Psoas muscle (tissue), 8 donors: Measurements from ENCODE around the gene ARHGEF12. TPM values are rescaled to one million over a fixed set of nuclear protein-coding genes. Genes with fewer than 3 reads are reported as not detected.

ENCODE experiments used
- ATAC-seq, 4 donors: fragments of 200-7000 bp; cut with Tn5 transposase; one replicate each; pipeline ENCODE4 v1.9.1; 2020; ENCODE audit warnings: moderate library complexity in 3 of 4, mild to moderate bottlenecking in 2 of 4
- DNase-seq, 2 donors: peaks; one replicate each; pipeline ENCODE4 v3.0.0-alpha.2; 2020
- H3K27ac ChIP-seq: fragments of 200-600 bp; one replicate; pipeline ENCODE4 v1.8.0; 2022
- H3K27me3 ChIP-seq, 3 donors: fragments of 200-600 bp in 1 of 3; one replicate each; pipeline versions ENCODE4 v1.6.1 to v1.8.0; 2013 to 2022; ENCODE audit warnings: low read length in 2 of 3, mild to moderate bottlenecking in 2 of 3, moderate library complexity in 1 of 3; ENCODE audit not compliant: insufficient read depth in 3 of 3
- H3K36me3 ChIP-seq, 2 donors: fragments of 200-600 bp in 1 of 2; one replicate each; pipeline versions ENCODE4 v1.6.1 to v1.8.0; 2013 to 2022; ENCODE audit warnings: low read depth in 1 of 2, mild to moderate bottlenecking in 1 of 2, moderate library complexity in 1 of 2; ENCODE audit not compliant: insufficient read depth in 1 of 2
- H3K4me1 ChIP-seq: fragments of 200-600 bp; one replicate; pipeline ENCODE4 v1.8.0; 2022
- H3K4me3 ChIP-seq: fragments of 200-600 bp; one replicate; pipeline ENCODE4 v1.8.0; 2022; ENCODE audit warnings: mild to moderate bottlenecking
- H3K9me3 ChIP-seq: fragments of 200-600 bp; one replicate; pipeline ENCODE4 v1.8.0; 2022
- CTCF ChIP-seq: fragments of 200-600 bp; IDR thresholded peaks from one replicate; pipeline ENCODE4 v1.8.0; 2022; ENCODE audit warnings: antibody characterized with exemption
- WGBS, 3 donors: extraction: QIAGEN DNeasy Blood & Tissue Kit; methylation state at CpG; one replicate each; pipeline versions ENCODE4 v1.1.6 to v1.1.7; 2013; 5-methylcytosine and 5-hydroxymethylcytosine counted together
- intact Hi-C, 2 donors: fragments of 100-400 bp; cut with DNase I; formaldehyde crosslinking; loops; one replicate each; pipeline versions ENCODE4 v1.11.0 to v1.14.2; 2022
- polyA plus RNA-seq, 3 donors: library from polyadenylated mRNA; stranded (reverse); fragments of 200-250 nt; gene quantifications; one replicate each; pipeline ENCODE4 v1.2.3, GENCODE V29; 2013
- total RNA-seq, 4 donors: library from RNA; stranded (reverse); fragmentation: NEBNext Ultra II Directional in 2 of 4; extraction: Animal tissue kit (Norgen Biotek cat#: 25700) in 2 of 4; gene quantifications; one replicate each; pipeline versions ENCODE4 v1.2.1 to v1.2.4, GENCODE V29; 2021 to 2023
- donor health status: healthy with polysubstance abuse.
- donor health status: DM: no; HTN: no; CAD: no; lungs with moderate emphysema.
- donor health status: Bipolar disorder and iron deficiency.
- donor health status: healthy.
- donor health status: DM: yes; HTN: yes; CAD: no.
- donor health status: DM: no; HTN: no; CAD: no.
- donor health status: DM: no; HTN: no; CAD: no.
- donor health status: DM: yes; HTN: yes; CAD: no.

The ARHGEF12 gene
- total and polyA plus RNA-seq, 7 donors: 14.8 to 102 (median 45.6) TPM

- no peaks in the 10 kb centered on the region for H3K4me1 ChIP-seq
- no peaks in the 10 kb centered on the region for H3K27me3 ChIP-seq
- DNase-seq (no peak), ATAC-seq (no peak)
- H3K9me3 ChIP-seq: no peaks in the 10 kb centered on the region
- 86 to 95% (median 89%) methylated on average over 4 of the region's 4 CpGs for WGBS, 3 donors
- no peak overlapping the region for H3K27ac ChIP-seq
- no peaks in the 10 kb centered on the region for H3K36me3 ChIP-seq
- intact Hi-C loops: no loop called here
- no peak overlapping the region for H3K4me3 ChIP-seq
- TF ChIP-seq CTCF: no peak
These were observed 17.3 kb upstream of the ARHGEF12 start for GRCh38 chr11:120318906-120319305.

GRCh38 chr11:120324932-120325810 lies 11.0 kb upstream of the ARHGEF12 start, which contains the start of gene TLCD5:
TLCD5 (plus strand) TSS chr11:120325299; CDS start chr11:120327442, 2,143 bp downstream.
- no peak for TF ChIP-seq CTCF
- Histone ChIP-seq H3K4me3 (peak within 1 kb of the TSS; percentile 77), H3K27me3 (peaks cover 2 to 19% (median 3%) of the 10 kb centered on the region in 3 donors), H3K27ac (peak within 1 kb of the TSS; percentile 82), H3K9me3 (no peaks in the 10 kb centered on the region), H3K36me3 (no peaks in the 10 kb centered on the region), H3K4me1 (peaks cover 5% of the 10 kb centered on the region)
- ATAC-seq (peak; percentile 60 to 76 (median 72)), DNase-seq (peak; percentile 63 to 75)
- intact Hi-C loops: loop anchor here in 1 of 2 donors (5.0 kb wide), 1 partner anchor 362 kb away; no protein-coding TSS in a partner anchor
- 1 to 4% (median 3%) methylated on average over 61 to 84 of the region's 84 CpGs for WGBS, 3 donors

DNA sequence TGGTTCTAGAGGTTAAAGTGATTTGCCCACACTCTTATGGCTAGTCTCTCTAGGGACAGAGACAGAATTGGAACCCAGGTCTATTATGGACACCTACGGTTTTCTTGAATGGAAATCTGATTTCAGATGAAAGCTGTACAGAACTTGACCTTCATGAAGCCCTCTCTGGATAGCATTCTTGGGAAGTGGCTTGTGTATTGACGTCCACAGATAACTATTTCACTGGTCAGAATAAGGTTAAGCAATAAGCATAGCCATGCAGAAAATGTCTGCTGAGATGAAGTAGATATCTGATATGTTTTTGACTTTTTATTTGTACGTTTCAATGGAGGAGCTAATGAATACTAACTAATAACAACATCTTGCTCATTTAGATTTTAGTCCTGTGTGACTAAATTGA lies 10.0 kb upstream of the ARHGEF12 start:
- Histone ChIP-seq H3K36me3 (no peaks in the 10 kb centered on the region), H3K27ac (peak overlapping the region; percentile 82), H3K4me1 (peaks cover 7% of the 10 kb centered on the region), H3K27me3 (peaks cover 2 to 19% (median 3%) of the 10 kb centered on the region in 3 donors), H3K4me3 (peak overlapping the region; percentile 77), H3K9me3 (no peaks in the 10 kb centered on the region)
- 61 to 71% (median 64%) methylated on average over 3 of the region's 3 CpGs for WGBS, 3 donors
- DNase-seq (no peak), ATAC-seq (peak in 1 of 4 donors; percentile 34)
- TF ChIP-seq CTCF: no peak
- intact Hi-C loops: loop anchor here in 1 of 2 donors (5.0 kb wide), 1 partner anchor 361 kb away; no protein-coding TSS in a partner anchor

GRCh38 chr11:120326845-120327281 lies 9.3 kb upstream of the ARHGEF12 start:
- 65 to 76% (median 70%) methylated on average over 4 of the region's 4 CpGs for WGBS, 3 donors
- H3K4me1 ChIP-seq: peaks cover 8% of the 10 kb centered on the region
- no peak overlapping the region for H3K4me3 ChIP-seq
- no peak for ATAC-seq
- H3K9me3 ChIP-seq: no peaks in the 10 kb centered on the region
- no peak for TF ChIP-seq CTCF
- DNase-seq: no peak
- H3K27ac ChIP-seq: no peak overlapping the region
- intact Hi-C loops: loop anchor here in 1 of 2 donors (5.0 kb wide), 1 partner anchor 360 kb away; no protein-coding TSS in a partner anchor
- H3K36me3 ChIP-seq: no peaks in the 10 kb centered on the region
- peaks cover 2 to 19% (median 3%) of the 10 kb centered on the region in 3 donors for H3K27me3 ChIP-seq
